HCT116 (cell line): ENCODE results near the gene ERC2. TPM values are rescaled to one million over a fixed set of nuclear protein-coding genes. Genes with fewer than 3 reads are reported as not detected.

ENCODE experiments used
- ATAC-seq: fragments of 200-7000 bp; cut with Tn5 transposase; 2 replicates; pipeline ENCODE4 v1.9.1; 2020; ENCODE audit warnings: mild to moderate bottlenecking, moderate library complexity
- BruUV-seq: library from RNA; stranded (reverse); fragments of 400-500 nt; replicated peaks from 2 replicates; lab custom pipeline; 2021; lab: Mats Ljungman, UMichigan
- CTCF ChIA-PET: fragments of 300-600 bp; sonication (Branson Sonifier 250); formaldehyde crosslinking; loops from one replicate; lab custom pipeline; 2021; ENCODE audit warnings: antibody characterized with exemption; lab: Charles Lee
- POLR2A ChIA-PET: fragments of 300-600, 350-600 bp; sonication (Branson Sonifier 250); formaldehyde crosslinking; loops from one replicate; lab custom pipeline; 2021; ENCODE audit warnings: antibody characterized with exemption; lab: Charles Lee
- RAD21 ChIA-PET, 2 experiments: fragments of 300-600 bp; sonication (Branson Sonifier 250); formaldehyde crosslinking; loops; one replicate each; lab custom pipeline; 2023; ENCODE audit warnings: low total read pairs in 2 of 2; ENCODE audit not compliant: uncharacterized antibody in 2 of 2, unreplicated experiment in 2 of 2, low non-redundant PET in 1 of 2; lab: Charles Lee
- DNase-seq: peaks from one replicate; pipeline ENCODE4 v3.0.0-alpha.2; 2010; ENCODE audit warnings: low read depth, low spot score
- H2AFZ ChIP-seq: fragments of 200-600 bp; shearing (Covaris generic), sonication (generic); 2 replicates; pipeline ENCODE4 v1.6.1; 2017; ENCODE audit warnings: low read depth, mixed run types, mixed read lengths, antibody characterized with exemption, low read length; ENCODE audit not compliant: poor library complexity, severe bottlenecking
- H3K27ac ChIP-seq: 2 replicates; pipeline ENCODE4 v1.5.1; 2012; ENCODE audit warnings: low read depth, low read length
- H3K27me3 ChIP-seq: fragments of 200-600 bp; sonication (generic); 2 replicates; pipeline ENCODE4 v1.6.1; 2016; ENCODE audit warnings: mixed run types, low read length, mixed read lengths; ENCODE audit not compliant: insufficient read depth
- H3K36me3 ChIP-seq, 2 experiments: fragments of 200-500 bp in 1 of 2; fragments of 200-600 bp in 1 of 2; sonication (Bioruptor generic) in 1 of 2; sonication (generic) in 1 of 2; 2 replicates each; pipeline versions ENCODE4 v1.5.1 to v1.6.1; 2014 to 2016; ENCODE audit warnings: low read length in 2 of 2, inconsistent platforms in 1 of 2, mixed read lengths in 1 of 2, mixed run types in 1 of 2; ENCODE audit not compliant: insufficient read depth in 2 of 2, control insufficient read depth in 1 of 2
- H3K4me1 ChIP-seq, 2 experiments: fragments of 200-600 bp in 1 of 2; sonication (generic) in 1 of 2; 2 replicates each; pipeline versions ENCODE4 v1.5.1 to v1.6.1; 2012 to 2017; ENCODE audit warnings: low read length in 2 of 2, inconsistent platforms in 1 of 2, mild to moderate bottlenecking in 1 of 2, mixed read lengths in 1 of 2, mixed run types in 1 of 2, moderate library complexity in 1 of 2; ENCODE audit not compliant: insufficient read depth in 2 of 2, control insufficient read depth in 1 of 2
- H3K4me2 ChIP-seq: fragments of 200-600 bp; sonication (generic); 2 replicates; pipeline ENCODE4 v1.6.1; 2017; ENCODE audit warnings: mixed run types, low read length, mixed read lengths
- H3K4me3 ChIP-seq, 2 experiments: fragments of 200-600 bp in 1 of 2; sonication (generic) in 1 of 2; replicated peaks in 1 of 2; 2 replicates each; pipeline ENCODE4 v1.5.1; 2011 to 2016; ENCODE audit warnings: low read length in 2 of 2, control low read depth in 1 of 2, low read depth in 1 of 2, mild to moderate bottlenecking in 1 of 2, mixed read lengths in 1 of 2, mixed run types in 1 of 2
- H3K79me2 ChIP-seq: fragments of 200-600 bp; sonication (generic); 2 replicates; pipeline ENCODE4 v1.6.1; 2017; ENCODE audit warnings: mild to moderate bottlenecking, mixed run types, low read length, moderate library complexity, mixed read lengths; ENCODE audit not compliant: insufficient read depth
- H3K9ac ChIP-seq: fragments of 200-600 bp; sonication (generic); 2 replicates; pipeline ENCODE4 v1.6.1; 2016; ENCODE audit warnings: low read length, mixed read lengths
- H3K9me2 ChIP-seq: fragments of 200-600 bp; sonication (generic), shearing (Covaris generic); 2 replicates; pipeline ENCODE4 v1.6.1; 2017; ENCODE audit warnings: mixed run types, mild to moderate bottlenecking, moderate library complexity; ENCODE audit not compliant: insufficient read depth
- H3K9me3 ChIP-seq, 2 experiments: fragments of 200-500 bp in 1 of 2; fragments of 200-600 bp in 1 of 2; sonication (Bioruptor generic) in 1 of 2; sonication (generic) in 1 of 2; 2 replicates each; pipeline ENCODE4 v1.6.1; 2014 to 2017; ENCODE audit warnings: low read length in 2 of 2, mixed read lengths in 2 of 2, inconsistent platforms in 1 of 2, low read depth in 1 of 2, mild to moderate bottlenecking in 1 of 2, mixed run types in 1 of 2, moderate library complexity in 1 of 2; ENCODE audit not compliant: control insufficient read depth in 1 of 2, insufficient read depth in 1 of 2
- H4K20me1 ChIP-seq: fragments of 200-600 bp; sonication (generic), shearing (Covaris generic); 2 replicates; pipeline ENCODE4 v1.6.1; 2017; ENCODE audit warnings: mixed run types, mild to moderate bottlenecking, moderate library complexity; ENCODE audit not compliant: insufficient read depth
- CBX3 ChIP-seq: IDR thresholded peaks from 2 replicates; pipeline ENCODE4 v1.6.1; 2012; ENCODE audit warnings: low read depth
- CEBPB ChIP-seq: IDR thresholded peaks from 2 replicates; pipeline ENCODE4 v1.6.1; 2012; ENCODE audit warnings: low read depth
- ELF1 ChIP-seq: IDR thresholded peaks from 2 replicates; pipeline ENCODE4 v1.6.1; 2012; ENCODE audit warnings: low read depth, borderline replicate concordance
- EZH2 ChIP-seq: fragments of 200-600 bp; sonication (generic); IDR thresholded peaks from 2 replicates; pipeline ENCODE4 v1.6.1; 2017; ENCODE audit warnings: antibody characterized with exemption, mixed run types
- EZH2phosphoT487 ChIP-seq: fragments of 200-600 bp; IDR thresholded peaks from 2 replicates; pipeline ENCODE4 v1.6.1; 2018; ENCODE audit warnings: antibody characterized with exemption, borderline replicate concordance
- FOSL1 ChIP-seq: IDR thresholded peaks from 2 replicates; pipeline ENCODE4 v1.6.1; 2012; ENCODE audit warnings: low read depth
- JUND ChIP-seq: IDR thresholded peaks from 2 replicates; pipeline ENCODE4 v1.6.1; 2012
- POLR2A ChIP-seq: IDR thresholded peaks from 2 replicates; pipeline ENCODE4 v1.7.0; 2011; ENCODE audit warnings: borderline replicate concordance; ENCODE audit not compliant: insufficient read depth, insufficient read length; ENCODE audit errors: extremely low read depth
- POLR2AphosphoS5 ChIP-seq: IDR thresholded peaks from 2 replicates; pipeline ENCODE4 v1.6.1; 2011; ENCODE audit warnings: mild to moderate bottlenecking, low read depth, low read length, moderate library complexity
- RAD21 ChIP-seq: IDR thresholded peaks from 2 replicates; pipeline ENCODE4 v1.6.1; 2012; ENCODE audit warnings: low read depth, mild to moderate bottlenecking
- SRF ChIP-seq: IDR thresholded peaks from 2 replicates; pipeline ENCODE4 v1.6.1; 2012; ENCODE audit warnings: low read depth
- TCF7L2 ChIP-seq: IDR thresholded peaks from 2 replicates; pipeline ENCODE4 v1.7.0; 2011; ENCODE audit warnings: borderline replicate concordance, inconsistent platforms; ENCODE audit not compliant: insufficient read depth, insufficient read length; ENCODE audit errors: extremely low read depth
- YY1 ChIP-seq: IDR thresholded peaks from 2 replicates; pipeline ENCODE4 v1.6.1; 2011; ENCODE audit warnings: low read length, low read depth, moderate library complexity, mild to moderate bottlenecking; ENCODE audit not compliant: insufficient replicate concordance; ENCODE audit errors: extremely low read depth
- ZFX ChIP-seq: fragments of 450-650 bp; IDR thresholded peaks from 2 replicates; pipeline ENCODE4 v1.6.1; 2017
- ZNF274 ChIP-seq: fragments of 200-500 bp; sonication (Bioruptor generic); IDR thresholded peaks from 2 replicates; pipeline ENCODE4 v1.6.1; 2014; ENCODE audit warnings: mild to moderate bottlenecking, low read depth, low read length, inconsistent platforms
- intact Hi-C: fragments of 100-400 bp; cut with micrococcal nuclease; formaldehyde crosslinking; loops from 2 replicates; pipeline ENCODE4 v1.10.0; 2022
- total RNA-seq: library from RNA; stranded (reverse); gene quantifications from one replicate; pipeline ENCODE4 v1.2.1, GENCODE V29; 2021; ENCODE audit not compliant: unreplicated experiment
- TF ChIP-seq, protein P1 (sequence below): IDR thresholded peaks from 2 replicates; pipeline ENCODE4 v1.6.1; 2012; ENCODE audit warnings: low read depth
- TF ChIP-seq, protein P2 (sequence below): IDR thresholded peaks from 2 replicates; pipeline ENCODE4 v1.6.1; 2012

The ERC2 gene
- total RNA-seq, 1 experiment from 2014 or later: not detected

DNA sequence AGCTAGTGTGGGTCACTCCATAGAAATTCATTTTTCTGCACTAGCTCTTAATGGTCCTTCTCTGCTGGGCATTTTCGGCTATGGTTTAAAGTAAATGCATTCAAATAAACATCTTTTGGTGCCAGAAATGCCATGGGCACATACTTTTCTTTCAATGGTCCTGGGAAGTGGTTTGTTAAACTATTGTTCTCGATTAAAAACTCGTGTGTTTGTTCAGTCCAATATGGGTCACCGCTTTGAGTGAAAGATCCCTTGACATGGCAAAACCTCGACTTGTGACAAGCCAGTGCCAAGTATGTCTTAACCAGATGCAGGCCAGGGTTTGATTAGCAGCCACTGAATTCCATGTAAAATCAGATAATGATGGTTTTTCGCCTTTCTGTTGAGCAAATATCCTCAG is 649.3 kb downstream of the ERC2 start:
- ATAC-seq: no peak
- intact Hi-C loops: no loop called here
- Histone ChIP-seq H3K9me2 (no peaks in the 10 kb centered on the region), H3K4me1 (no peaks in the 10 kb centered on the region), H3K27ac (no peak overlapping the region), H3K79me2 (no peaks in the 10 kb centered on the region), H3K36me3 (no peaks in the 10 kb centered on the region), H3K4me3 (no peak overlapping the region), H3K4me2 (no peak overlapping the region), H3K9ac (no peak overlapping the region), H2AFZ (no peak overlapping the region), H3K27me3 (no peaks in the 10 kb centered on the region), H3K9me3 (peaks cover 3% of the 10 kb centered on the region in 2 experiments; a peak in 2 of 4 replicates), H4K20me1 (no peaks in the 10 kb centered on the region)
- no peak for DNase-seq
- POLR2A ChIA-PET: no interaction called here
- RAD21 ChIA-PET: no interaction called here
- CTCF ChIA-PET: no interaction called here
- no TSS peak for BruUV-seq
- TF ChIP-seq CBX3: no peak

DNA sequence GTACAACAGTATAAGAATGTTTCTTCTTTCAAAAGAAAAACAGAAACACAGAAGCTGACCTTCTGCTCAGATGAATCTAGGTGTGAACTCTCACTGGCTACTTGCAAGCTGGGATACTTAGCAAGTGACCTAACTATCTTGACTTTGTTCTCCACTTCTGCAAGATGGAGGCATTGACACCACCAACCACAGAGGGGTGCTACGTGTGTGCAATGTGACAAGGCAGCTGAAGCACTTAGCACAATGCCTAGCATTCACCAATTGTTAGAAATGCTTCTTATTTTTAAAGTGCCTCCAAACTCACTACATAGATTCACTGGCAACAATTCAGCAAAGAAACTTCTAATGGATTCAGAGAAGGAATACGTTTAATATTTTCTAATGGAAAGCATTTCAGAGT is 649.8 kb downstream of the ERC2 start:
- no peak overlapping the region for H3K9ac ChIP-seq
- H3K27me3 ChIP-seq: no peaks in the 10 kb centered on the region
- no peak overlapping the region for H3K4me3 ChIP-seq
- ChIA-PET CTCF (no interaction called here), RAD21 (no interaction called here), POLR2A (no interaction called here)
- intact Hi-C loops: no loop called here
- no peak overlapping the region for H3K4me2 ChIP-seq
- H3K9me3 ChIP-seq: peaks cover 3% of the 10 kb centered on the region in 2 experiments; a peak in 2 of 4 replicates
- no peaks in the 10 kb centered on the region for H3K4me1 ChIP-seq
- no peak overlapping the region for H3K27ac ChIP-seq
- H4K20me1 ChIP-seq: no peaks in the 10 kb centered on the region
- H2AFZ ChIP-seq: no peak overlapping the region
- ATAC-seq: no peak
- H3K9me2 ChIP-seq: no peaks in the 10 kb centered on the region
- no TSS peak for BruUV-seq
- no peaks in the 10 kb centered on the region for H3K36me3 ChIP-seq
- TF ChIP-seq SRF: no peak
- TF ChIP-seq YY1: no peak
- no peak for TF ChIP-seq TCF7L2
- TF ChIP-seq, protein P1, sequence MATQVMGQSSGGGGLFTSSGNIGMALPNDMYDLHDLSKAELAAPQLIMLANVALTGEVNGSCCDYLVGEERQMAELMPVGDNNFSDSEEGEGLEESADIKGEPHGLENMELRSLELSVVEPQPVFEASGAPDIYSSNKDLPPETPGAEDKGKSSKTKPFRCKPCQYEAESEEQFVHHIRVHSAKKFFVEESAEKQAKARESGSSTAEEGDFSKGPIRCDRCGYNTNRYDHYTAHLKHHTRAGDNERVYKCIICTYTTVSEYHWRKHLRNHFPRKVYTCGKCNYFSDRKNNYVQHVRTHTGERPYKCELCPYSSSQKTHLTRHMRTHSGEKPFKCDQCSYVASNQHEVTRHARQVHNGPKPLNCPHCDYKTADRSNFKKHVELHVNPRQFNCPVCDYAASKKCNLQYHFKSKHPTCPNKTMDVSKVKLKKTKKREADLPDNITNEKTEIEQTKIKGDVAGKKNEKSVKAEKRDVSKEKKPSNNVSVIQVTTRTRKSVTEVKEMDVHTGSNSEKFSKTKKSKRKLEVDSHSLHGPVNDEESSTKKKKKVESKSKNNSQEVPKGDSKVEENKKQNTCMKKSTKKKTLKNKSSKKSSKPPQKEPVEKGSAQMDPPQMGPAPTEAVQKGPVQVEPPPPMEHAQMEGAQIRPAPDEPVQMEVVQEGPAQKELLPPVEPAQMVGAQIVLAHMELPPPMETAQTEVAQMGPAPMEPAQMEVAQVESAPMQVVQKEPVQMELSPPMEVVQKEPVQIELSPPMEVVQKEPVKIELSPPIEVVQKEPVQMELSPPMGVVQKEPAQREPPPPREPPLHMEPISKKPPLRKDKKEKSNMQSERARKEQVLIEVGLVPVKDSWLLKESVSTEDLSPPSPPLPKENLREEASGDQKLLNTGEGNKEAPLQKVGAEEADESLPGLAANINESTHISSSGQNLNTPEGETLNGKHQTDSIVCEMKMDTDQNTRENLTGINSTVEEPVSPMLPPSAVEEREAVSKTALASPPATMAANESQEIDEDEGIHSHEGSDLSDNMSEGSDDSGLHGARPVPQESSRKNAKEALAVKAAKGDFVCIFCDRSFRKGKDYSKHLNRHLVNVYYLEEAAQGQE: no peak
- TF ChIP-seq POLR2A: no peak
- no peak for TF ChIP-seq EZH2phosphoT487
- no peak for TF ChIP-seq FOSL1
- no peak for TF ChIP-seq ZNF274
- TF ChIP-seq ELF1: no peak
- no peak for TF ChIP-seq JUND
- no peak for TF ChIP-seq RAD21
- TF ChIP-seq, protein P2, sequence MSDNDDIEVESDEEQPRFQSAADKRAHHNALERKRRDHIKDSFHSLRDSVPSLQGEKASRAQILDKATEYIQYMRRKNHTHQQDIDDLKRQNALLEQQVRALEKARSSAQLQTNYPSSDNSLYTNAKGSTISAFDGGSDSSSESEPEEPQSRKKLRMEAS: no peak
- no peak for TF ChIP-seq CEBPB
- no peak for TF ChIP-seq ZFX
- no peak for TF ChIP-seq EZH2
- TF ChIP-seq POLR2AphosphoS5: no peak
- no peaks in the 10 kb centered on the region for H3K79me2 ChIP-seq
- DNase-seq: no peak
